HTR-8/SVneo (cell line): ENCODE data around the gene HK2.
"Not testable (repeated sequence)": the region's sequence is repeated elsewhere in the genome, so short reads cannot be mapped to it uniquely, and the experiment has no call there.

Source experiments
- DNase-seq: peaks from one replicate; pipeline ENCODE4 v3.0.0; 2011; ENCODE audit warnings: low spot score, mixed read lengths; ENCODE audit not compliant: insufficient read length
- FAIRE-seq: peaks from 2 replicates; lab custom pipeline; 2011; peaks lifted over from hg19 to GRCh38; lab: Jason Lieb, UNC

The HK2 gene

GRCh38 chr2:74833418-74834233 is at the start of gene HK2:
TSS of gene HK2 (plus strand) at chr2:74834127. CDS start at chr2:74834581, 454 bp downstream.
- peak; percentile 97 for DNase-seq
- FAIRE-seq, result peak; percentile 84

DNA sequence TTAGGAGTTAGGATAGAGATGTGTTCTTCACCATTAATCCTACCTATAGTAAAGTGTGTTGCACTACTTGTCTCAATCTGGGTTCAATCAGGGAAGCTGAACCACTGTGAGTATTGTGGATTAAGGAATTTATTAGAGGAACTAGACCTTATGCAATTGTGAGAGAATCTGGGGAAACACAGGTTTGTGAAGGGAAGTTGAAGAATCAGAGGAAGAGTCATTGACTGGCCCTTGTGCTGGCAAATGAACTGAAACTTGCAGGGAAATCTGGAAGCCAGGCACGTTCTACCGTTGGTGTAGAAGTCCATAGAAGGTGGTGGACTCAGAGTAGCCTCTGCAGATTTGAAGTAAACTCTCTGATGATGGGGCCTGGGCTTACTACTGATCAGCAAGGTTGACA is 44.7 kb upstream of the HK2 start:
- no peak for FAIRE-seq
- no peak for DNase-seq

DNA sequence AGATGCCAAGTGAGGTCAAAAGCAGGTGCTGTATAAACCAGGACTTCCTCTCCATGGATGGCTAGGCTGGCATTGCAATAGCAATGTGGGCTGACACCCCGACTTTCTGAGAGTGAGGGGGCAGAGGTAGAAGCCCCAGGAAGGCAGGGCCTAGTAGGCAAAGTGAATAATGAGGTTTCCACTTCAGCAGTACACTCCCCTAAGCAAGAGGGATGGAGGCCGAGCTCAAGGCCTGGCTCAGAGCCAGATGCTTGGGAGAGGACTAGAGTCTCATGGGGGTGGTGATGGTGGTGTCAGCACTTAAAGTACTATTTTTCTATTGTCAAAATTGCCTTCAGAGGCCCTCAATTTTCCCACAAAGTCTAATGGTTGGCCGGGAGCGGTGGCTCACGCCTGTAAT is 41.6 kb upstream of the HK2 start:
- FAIRE-seq, result no peak
- no peak for DNase-seq

- not testable (repeated sequence) for FAIRE-seq, DNase-seq
These were observed 39.0 kb upstream of the HK2 start for GRCh38 chr2:74794878-74795277.

DNA sequence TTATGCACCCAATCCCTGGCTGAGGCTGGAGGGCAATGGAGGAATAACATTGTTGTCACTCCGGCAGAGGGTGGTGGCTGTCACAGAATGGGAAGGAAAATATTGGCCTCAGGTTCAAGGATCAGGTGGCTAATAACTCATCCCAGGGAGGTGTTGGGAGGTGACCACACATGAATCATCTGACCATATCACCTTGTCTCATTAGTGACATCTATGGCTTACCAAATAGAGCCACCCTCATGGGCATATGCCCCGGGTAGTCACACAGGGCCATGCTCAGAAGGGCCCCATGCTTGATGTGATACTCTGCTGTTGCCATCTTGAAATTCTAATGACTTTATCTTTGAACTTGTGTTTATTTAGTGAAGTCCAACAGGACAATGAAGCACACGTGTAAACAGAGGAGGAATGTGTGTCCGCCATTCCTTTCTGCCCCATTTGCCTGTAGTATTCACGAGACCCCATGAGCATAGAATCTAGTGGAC is 27.5 kb upstream of the HK2 start:
- DNase-seq, result no peak
- no peak for FAIRE-seq

DNA sequence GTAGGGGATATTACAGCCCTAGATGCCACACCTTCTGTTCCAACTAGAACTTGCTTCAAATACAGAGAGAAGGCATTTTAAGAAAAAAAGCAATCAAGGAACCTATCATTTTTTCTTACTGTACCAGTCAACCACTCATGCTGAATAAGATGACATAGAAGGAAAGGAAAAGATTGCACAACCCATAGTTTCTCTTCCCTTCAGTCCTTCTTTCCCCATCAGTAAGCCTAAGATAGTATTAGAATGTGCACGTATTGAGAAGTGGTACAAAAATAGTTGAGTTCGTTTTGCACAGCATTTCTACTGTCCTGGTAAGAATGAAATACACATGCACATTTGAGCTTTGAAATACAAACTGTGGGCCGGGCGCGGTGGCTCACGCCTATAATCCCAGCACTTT is 27.0 kb upstream of the HK2 start:
- no peak for DNase-seq
- FAIRE-seq, result no peak

DNA sequence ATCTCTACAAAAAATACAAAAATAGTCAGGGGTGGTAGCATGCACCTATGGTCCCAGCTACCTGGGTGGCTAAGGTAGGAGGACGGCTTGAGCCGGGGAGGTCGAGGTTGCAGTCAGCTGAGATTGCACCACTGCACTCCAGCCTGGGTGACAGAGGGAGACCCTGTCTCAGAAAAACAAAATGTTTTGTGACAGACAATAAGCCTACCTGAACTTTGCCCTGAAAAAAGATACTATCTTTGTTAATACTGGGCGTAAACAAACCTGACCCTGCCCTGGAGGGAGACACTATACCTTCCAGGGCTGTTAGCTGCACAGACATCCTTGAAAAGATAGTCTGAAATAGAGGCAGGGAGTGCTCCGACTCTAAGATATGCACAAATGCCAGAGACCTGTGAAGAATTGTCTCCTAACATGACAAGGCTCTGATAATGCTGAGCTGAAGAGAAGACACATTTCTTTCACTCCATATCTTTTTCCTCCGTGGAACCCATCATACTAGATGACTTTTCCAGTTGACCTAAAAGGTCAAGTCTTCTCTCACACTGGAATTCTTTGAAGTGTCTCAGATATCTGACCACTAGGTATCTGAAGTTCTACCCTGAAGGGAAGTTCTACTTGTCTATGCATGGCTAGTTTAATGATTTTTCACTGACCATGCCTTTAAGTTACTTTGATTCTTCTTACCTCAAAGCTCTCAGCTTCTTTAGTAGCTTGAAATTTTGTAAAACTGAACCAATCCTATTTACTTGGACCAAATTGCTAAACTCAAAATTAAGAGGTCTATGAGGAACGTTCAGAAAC is 20.9 kb upstream of the HK2 start:
- DNase-seq, result no peak

GRCh38 chr2:74814102-74814501 is 19.8 kb upstream of the HK2 start:
- DNase-seq (no peak), FAIRE-seq (no peak)

More for the DNA sequence above, 20.9 kb upstream of the HK2 start:
- FAIRE-seq, result no peak

DNA sequence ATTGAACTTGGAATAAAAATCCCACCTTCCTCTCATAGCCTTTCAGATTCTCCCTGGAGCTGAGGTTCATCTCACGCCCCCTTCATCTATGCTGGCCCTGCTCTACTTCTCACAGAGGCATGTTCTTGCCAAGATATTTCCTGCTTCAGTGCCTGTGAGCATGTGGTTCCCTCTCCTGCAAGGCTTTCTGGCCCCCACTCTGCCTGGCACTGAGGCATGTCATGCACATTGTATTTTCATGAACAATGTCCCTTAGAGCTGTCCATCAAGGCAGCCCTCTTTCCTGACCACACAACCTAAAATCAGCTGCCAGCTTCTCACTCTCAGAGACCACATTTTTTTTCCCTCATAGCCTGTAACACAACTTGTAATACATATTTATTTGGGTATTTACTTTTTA is 18.0 kb upstream of the HK2 start:
- FAIRE-seq (no peak), DNase-seq (no peak)

- DNase-seq (no peak), FAIRE-seq (no peak)
These were observed 17.2 kb upstream of the HK2 start for GRCh38 chr2:74816540-74817303.

- DNase-seq (no peak), FAIRE-seq (no peak)
These were observed 16.6 kb upstream of the HK2 start for GRCh38 chr2:74817304-74817675.

- DNase-seq (no peak), FAIRE-seq (no peak)
These were observed 14.2 kb upstream of the HK2 start for GRCh38 chr2:74819702-74820101.

- FAIRE-seq, result no peak
- no peak for DNase-seq
These were observed 12.5 kb upstream of the HK2 start for GRCh38 chr2:74821177-74822126.

DNA sequence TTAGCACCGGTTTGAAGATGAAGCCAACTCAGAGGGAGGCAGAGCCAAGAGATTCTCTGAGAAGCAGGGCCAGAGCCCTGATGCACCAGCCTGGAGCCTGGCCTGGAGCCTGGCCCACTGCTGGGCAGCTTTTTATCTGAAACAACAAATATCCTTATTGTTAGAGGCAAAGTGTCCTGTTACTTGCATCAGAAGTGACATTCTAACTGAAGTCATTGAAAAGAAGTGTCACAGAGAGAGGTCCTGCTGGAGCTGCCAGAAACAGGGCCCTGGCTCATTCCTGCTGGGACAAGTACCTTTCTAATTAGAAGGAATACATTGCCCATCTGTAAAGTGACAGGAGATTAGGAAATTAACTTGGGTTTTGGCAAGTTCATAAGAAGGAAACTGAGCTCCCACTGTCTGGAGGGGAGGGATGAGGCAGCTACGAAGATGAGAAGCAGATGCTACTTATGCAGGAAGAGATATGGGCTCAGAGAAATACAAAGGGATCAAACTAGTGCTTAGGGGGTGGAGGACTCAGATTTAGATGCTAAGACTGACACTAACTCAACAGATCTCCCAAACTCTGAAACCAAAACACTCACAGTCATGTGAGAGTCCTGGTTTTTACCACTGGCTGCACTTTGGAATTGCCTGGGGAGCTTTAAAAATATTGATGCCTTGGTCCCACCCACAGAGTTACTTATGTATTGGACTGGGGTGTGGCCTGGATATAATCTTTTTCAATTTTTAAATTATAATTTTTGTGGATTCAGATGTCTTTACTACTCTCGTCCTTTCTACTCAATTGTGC is 11.0 kb upstream of the HK2 start:
- FAIRE-seq (no peak), DNase-seq (no peak)

DNA sequence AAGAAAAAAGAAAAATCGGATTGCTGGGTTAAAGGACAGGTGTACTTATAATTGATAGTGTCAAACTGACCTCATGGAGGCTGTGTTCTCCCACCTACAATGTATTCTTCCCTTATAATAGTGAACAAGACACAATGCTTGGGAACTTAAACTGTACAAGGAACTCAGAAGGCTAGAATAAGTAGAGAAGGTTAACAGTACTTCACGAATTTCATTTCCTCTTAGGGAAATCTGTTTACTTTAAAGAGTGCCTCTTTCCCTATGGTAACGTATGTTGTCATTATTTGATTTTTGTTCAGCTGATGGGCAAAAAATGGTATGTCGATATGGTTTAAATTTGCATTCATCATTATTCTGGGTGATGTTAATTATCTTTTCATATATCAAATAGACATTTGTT is 9.2 kb upstream of the HK2 start:
- FAIRE-seq (no peak), DNase-seq (no peak)

DNA sequence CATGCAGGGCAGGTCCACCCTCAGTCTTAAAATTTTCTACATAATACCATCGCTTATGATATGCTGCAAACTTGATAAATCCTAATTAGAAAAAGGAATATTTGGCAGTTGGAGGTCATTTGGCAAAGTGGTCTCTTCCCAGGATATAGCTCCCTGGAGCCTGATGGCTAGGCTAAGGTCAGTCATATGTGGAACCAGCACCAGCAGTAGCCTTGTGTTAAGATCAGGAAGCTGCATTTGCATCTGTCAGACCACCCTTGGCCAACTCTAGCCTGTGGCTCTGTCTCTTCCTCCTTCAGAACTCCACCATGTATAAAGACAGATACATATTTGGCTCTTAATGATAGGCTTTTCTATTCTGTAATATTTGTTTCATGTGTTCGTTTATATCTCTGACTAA is 5.4 kb upstream of the HK2 start:
- no peak for FAIRE-seq
- DNase-seq, result no peak

GRCh38 chr2:74831693-74832530 is 2.0 kb upstream of the HK2 start:
- FAIRE-seq (no peak), DNase-seq (peak; percentile 61)
